Keratinocyte (primary cell): ENCODE measurements around the gene HIP1R.

Experiments used
- EZH2 ChIP-seq: IDR thresholded peaks from one replicate; pipeline ENCODE4 v1.6.1; 2012; ENCODE audit warnings: inconsistent platforms, mild to moderate bottlenecking, low read length, moderate library complexity
- TF ChIP-seq, protein P1 (sequence below), 3 experiments: IDR thresholded peaks in 1 of 3; conservative IDR thresholded peaks in 1 of 3; optimal IDR thresholded peaks in 1 of 3; 2 replicates in 2 of 3; 3 replicates in 1 of 3; pipeline versions ENCODE3 to v1.5.1; 2011; ENCODE audit warnings: low read length in 3 of 3, mild to moderate bottlenecking in 3 of 3, moderate library complexity in 2 of 3, control low read depth in 1 of 3, inconsistent platforms in 1 of 3; ENCODE audit not compliant: insufficient read depth in 2 of 3; ENCODE audit errors: extremely low read depth in 1 of 3

GRCh38 chr12:122807651-122808050 is 27.6 kb upstream of the HIP1R start:
- TF ChIP-seq, protein P1, sequence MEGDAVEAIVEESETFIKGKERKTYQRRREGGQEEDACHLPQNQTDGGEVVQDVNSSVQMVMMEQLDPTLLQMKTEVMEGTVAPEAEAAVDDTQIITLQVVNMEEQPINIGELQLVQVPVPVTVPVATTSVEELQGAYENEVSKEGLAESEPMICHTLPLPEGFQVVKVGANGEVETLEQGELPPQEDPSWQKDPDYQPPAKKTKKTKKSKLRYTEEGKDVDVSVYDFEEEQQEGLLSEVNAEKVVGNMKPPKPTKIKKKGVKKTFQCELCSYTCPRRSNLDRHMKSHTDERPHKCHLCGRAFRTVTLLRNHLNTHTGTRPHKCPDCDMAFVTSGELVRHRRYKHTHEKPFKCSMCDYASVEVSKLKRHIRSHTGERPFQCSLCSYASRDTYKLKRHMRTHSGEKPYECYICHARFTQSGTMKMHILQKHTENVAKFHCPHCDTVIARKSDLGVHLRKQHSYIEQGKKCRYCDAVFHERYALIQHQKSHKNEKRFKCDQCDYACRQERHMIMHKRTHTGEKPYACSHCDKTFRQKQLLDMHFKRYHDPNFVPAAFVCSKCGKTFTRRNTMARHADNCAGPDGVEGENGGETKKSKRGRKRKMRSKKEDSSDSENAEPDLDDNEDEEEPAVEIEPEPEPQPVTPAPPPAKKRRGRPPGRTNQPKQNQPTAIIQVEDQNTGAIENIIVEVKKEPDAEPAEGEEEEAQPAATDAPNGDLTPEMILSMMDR (optimal IDR thresholded peaks at IDR 0.05 in 1 of 3, IDR thresholded peaks at IDR 0.05 in 1 of 3, conservative IDR thresholded peaks at IDR 0.05 in 1 of 3; ENCODE audit: extremely low read depth in 1 of 3, insufficient read depth in 2 of 3, low read length in 3 of 3): no peak
- no peak for TF ChIP-seq EZH2
